Middle frontal gyrus (tissue), 1 donor: ENCODE measurements around the gene ITPKB.
"Not testable (repeated sequence)": the region's sequence is repeated elsewhere in the genome, so short reads cannot be mapped to it uniquely, and the experiment has no call there.

Experiments used
- DNase-seq: peaks from one replicate; pipeline ENCODE4 v3.0.0-alpha.2; 2015; ENCODE audit warnings: low spot score; ENCODE audit errors: extremely low spot score

The ITPKB gene

GRCh38 chr1:226738995-226739695 lies at the start of gene ITPKB:
TSS of gene ITPKB (minus strand) at chr1:226739282. CDS start at chr1:226737458, 1,824 bp downstream.
- DNase-seq: no peak

GRCh38 chr1:226787638-226788037 lies 48.6 kb upstream of the ITPKB start:
- DNase-seq: no peak

GRCh38 chr1:226787071-226787470 lies 48.0 kb upstream of the ITPKB start:
- DNase-seq: peak; percentile 44

GRCh38 chr1:226786550-226786949 lies 47.5 kb upstream of the ITPKB start:
- DNase-seq: no peak

- no peak for DNase-seq
These were observed 46.7 kb upstream of the ITPKB start for GRCh38 chr1:226785805-226786204.

GRCh38 chr1:226784081-226785049 lies 45.3 kb upstream of the ITPKB start:
- DNase-seq: peak; percentile 42

- DNase-seq: no peak
These were observed 43.9 kb upstream of the ITPKB start for GRCh38 chr1:226782845-226783601.

- no peak for DNase-seq
These were observed 43.0 kb upstream of the ITPKB start for GRCh38 chr1:226781937-226782609.

GRCh38 chr1:226779561-226779960 lies 40.5 kb upstream of the ITPKB start:
- no peak for DNase-seq

GRCh38 chr1:226778657-226779058 lies 39.6 kb upstream of the ITPKB start:
- no peak for DNase-seq

GRCh38 chr1:226776975-226777374 lies 37.9 kb upstream of the ITPKB start:
- no peak for DNase-seq

- DNase-seq: no peak
These were observed 37.0 kb upstream of the ITPKB start for GRCh38 chr1:226776066-226776465.

- DNase-seq: no peak
These were observed 33.5 kb upstream of the ITPKB start for GRCh38 chr1:226772446-226773139.

- DNase-seq: not testable (repeated sequence)
These were observed 28.1 kb upstream of the ITPKB start for GRCh38 chr1:226767170-226767569.

- DNase-seq: no peak
These were observed 27.5 kb upstream of the ITPKB start for GRCh38 chr1:226766565-226766964.

- DNase-seq: no peak
These were observed 25.5 kb upstream of the ITPKB start for GRCh38 chr1:226764533-226764932.

GRCh38 chr1:226763905-226764264 lies 24.8 kb upstream of the ITPKB start:
- no peak for DNase-seq

- no peak for DNase-seq
These were observed 24.2 kb upstream of the ITPKB start for GRCh38 chr1:226762988-226763904.

- DNase-seq: no peak
These were observed 23.0 kb upstream of the ITPKB start for GRCh38 chr1:226762055-226762454.
